PC-3 (cell line): ENCODE data around the gene TMEM97. TPM values are rescaled to one million over a fixed set of nuclear protein-coding genes. Genes with fewer than 3 reads are reported as not detected.
"Not testable (repeated sequence)": the region's sequence is repeated elsewhere in the genome, so short reads cannot be mapped to it uniquely, and the experiment has no call there.

ENCODE experiments used
- ATAC-seq: fragments of 200-7000 bp; cut with Tn5 transposase; 2 replicates; pipeline ENCODE4 v1.9.1; 2020; ENCODE audit warnings: mild to moderate bottlenecking, moderate library complexity
- BruUV-seq: library from RNA; stranded (reverse); fragments of 400-500 nt; replicated peaks from 2 replicates; lab custom pipeline; 2021; lab: Mats Ljungman, UMichigan
- CTCF ChIA-PET: fragments of 300-600 bp; sonication (Branson Sonifier 250); formaldehyde crosslinking; loops from one replicate; lab custom pipeline; 2022; ENCODE audit warnings: antibody characterized with exemption; lab: Charles Lee
- POLR2A ChIA-PET: fragments of 300-600 bp; sonication (Branson Sonifier 250); formaldehyde crosslinking; loops from one replicate; lab custom pipeline; 2022; ENCODE audit warnings: antibody characterized with exemption; ENCODE audit not compliant: unreplicated experiment; lab: Charles Lee
- DNase-seq: peaks from one replicate; pipeline ENCODE4 v3.0.0-alpha.2; 2015
- H2AFZ ChIP-seq: fragments of 300-600 bp; sonication (generic); 2 replicates; pipeline ENCODE4 v1.6.0; 2016; ENCODE audit warnings: antibody characterized with exemption, low read length
- H3F3A ChIP-seq: fragments of 300-600 bp; sonication (generic); one replicate; pipeline ENCODE4 v1.6.0; 2017; ENCODE audit warnings: antibody characterized with exemption, low read length, control low read depth, mild to moderate bottlenecking; ENCODE audit not compliant: unreplicated experiment
- H3K27ac ChIP-seq: fragments of 300-600 bp; sonication (generic); 2 replicates; pipeline ENCODE4 v1.5.1; 2016; ENCODE audit warnings: mild to moderate bottlenecking, low read length
- H3K27me3 ChIP-seq: fragments of 300-600 bp; sonication (generic); 2 replicates; pipeline ENCODE4 v1.6.1; 2016; ENCODE audit warnings: low read length, mixed read lengths
- H3K36me3 ChIP-seq: fragments of 300-600 bp; sonication (generic); 2 replicates; pipeline ENCODE4 v1.6.1; 2016; ENCODE audit warnings: low read depth, mixed run types, low read length, mixed read lengths
- H3K4me1 ChIP-seq: fragments of 300-600 bp; sonication (generic); 2 replicates; pipeline ENCODE4 v1.5.1; 2016; ENCODE audit warnings: low read length; ENCODE audit not compliant: insufficient read depth
- H3K4me2 ChIP-seq: fragments of 300-600 bp; sonication (generic); 2 replicates; pipeline ENCODE4 v1.6.0; 2016; ENCODE audit warnings: low read length
- H3K4me3 ChIP-seq: fragments of 300-600 bp; sonication (generic); 2 replicates; pipeline ENCODE4 v1.5.1; 2016; ENCODE audit warnings: mild to moderate bottlenecking, low read length, mixed read lengths
- H3K79me2 ChIP-seq: fragments of 300-600 bp; sonication (generic); 2 replicates; pipeline ENCODE4 v1.6.1; 2017; ENCODE audit warnings: low read length, mixed read lengths
- H3K9ac ChIP-seq: fragments of 300-600 bp; sonication (generic); 2 replicates; pipeline ENCODE4 v1.6.0; 2016; ENCODE audit warnings: mild to moderate bottlenecking, low read length
- H3K9me2 ChIP-seq: fragments of 300-600 bp; sonication (generic); replicated peaks from 2 replicates; pipeline ENCODE4 v1.6.1; 2016; ENCODE audit warnings: mixed run types, low read length, mixed read lengths
- H3K9me3 ChIP-seq: fragments of 300-600 bp; sonication (generic); 2 replicates; pipeline ENCODE4 v1.6.1; 2016; ENCODE audit warnings: low read length, mixed read lengths
- H4K20me1 ChIP-seq: fragments of 300-600 bp; sonication (generic); 2 replicates; pipeline ENCODE4 v1.6.1; 2016; ENCODE audit warnings: low read length, mixed read lengths
- CTCF ChIP-seq: fragments of 300-600 bp; sonication (generic); conservative IDR thresholded peaks from 2 replicates; pipeline ENCODE4 v1.5.1; 2017; ENCODE audit warnings: antibody characterized with exemption, low read depth, mild to moderate bottlenecking, low read length
- EZH2 ChIP-seq: fragments of 300-600 bp; sonication (generic); IDR thresholded peaks from one replicate; pipeline ENCODE4 v1.6.1; 2017; ENCODE audit warnings: antibody characterized with exemption, mild to moderate bottlenecking, low read length; ENCODE audit not compliant: unreplicated experiment
- EZH2phosphoT487 ChIP-seq: fragments of 300-600 bp; sonication (generic); IDR thresholded peaks from 2 replicates; pipeline ENCODE4 v1.6.1; 2018; ENCODE audit warnings: mild to moderate bottlenecking, antibody characterized with exemption, low read length, borderline replicate concordance
- intact Hi-C: fragments of 100-400 bp; cut with micrococcal nuclease; formaldehyde crosslinking; loops from 2 replicates; pipeline ENCODE4 v1.9.0; 2023
- total RNA-seq: library from RNA; depleted of rRNA; stranded (reverse); fragments of >200 nt; gene quantifications from 2 replicates; pipeline ENCODE4 v1.2.3, GENCODE V29; 2014

Gene TMEM97
- total RNA-seq, 1 experiment from 2014 or later, result 40.5 TPM

DNA sequence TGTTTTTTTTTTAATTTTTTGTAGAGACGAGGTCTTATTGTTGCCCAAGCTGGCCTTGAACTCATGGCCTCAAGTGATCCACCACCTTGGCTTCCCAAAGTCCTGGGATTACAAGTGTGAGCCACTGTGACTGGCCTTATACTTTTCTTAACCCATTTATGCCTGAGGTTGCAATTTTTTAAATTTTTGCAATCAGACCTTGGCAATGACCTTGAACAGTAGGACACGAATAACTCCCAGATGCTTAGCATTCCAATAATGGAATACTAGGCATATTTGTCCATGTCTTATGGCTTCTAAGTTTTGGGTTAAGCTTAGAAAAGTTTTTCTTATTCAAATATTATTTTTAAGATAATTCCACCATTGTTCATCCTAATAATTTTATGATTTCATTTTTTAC lies 28.3 kb upstream of the TMEM97 start:
- H3K79me2 ChIP-seq, result no peaks in the 10 kb centered on the region
- H3K9ac ChIP-seq, result no peak overlapping the region
- H4K20me1 ChIP-seq, result no peaks in the 10 kb centered on the region
- no TSS peak for BruUV-seq
- ChIA-PET CTCF (no interaction called here), POLR2A (no interaction called here)
- no peak overlapping the region for H3K27ac ChIP-seq
- H3K4me3 ChIP-seq, result no peak overlapping the region
- intact Hi-C loops, result no loop called here
- no peaks in the 10 kb centered on the region for H3F3A ChIP-seq
- no peak for DNase-seq
- H2AFZ ChIP-seq, result no peak overlapping the region
- TF ChIP-seq EZH2phosphoT487 (no peak), CTCF (no peak), EZH2 (no peak)
- H3K36me3 ChIP-seq, result no peaks in the 10 kb centered on the region
- no peaks in the 10 kb centered on the region for H3K9me3 ChIP-seq
- no peaks in the 10 kb centered on the region for H3K27me3 ChIP-seq
- no peak overlapping the region for H3K4me2 ChIP-seq
- no peaks in the 10 kb centered on the region for H3K4me1 ChIP-seq
- no peaks in the 10 kb centered on the region for H3K9me2 ChIP-seq
- no peak for ATAC-seq

GRCh38 chr17:28291780-28292330 lies 27.1 kb upstream of the TMEM97 start:
- ATAC-seq (no peak), DNase-seq (no peak)
- intact Hi-C loops, result no loop called here
- Histone ChIP-seq H3K9me2 (no peaks in the 10 kb centered on the region), H3K4me2 (no peak overlapping the region), H4K20me1 (no peaks in the 10 kb centered on the region), H3K4me1 (no peaks in the 10 kb centered on the region), H3K27me3 (no peaks in the 10 kb centered on the region), H3F3A (no peaks in the 10 kb centered on the region), H3K4me3 (no peak overlapping the region), H3K27ac (no peak overlapping the region), H3K79me2 (no peaks in the 10 kb centered on the region), H3K36me3 (no peaks in the 10 kb centered on the region), H3K9me3 (no peaks in the 10 kb centered on the region), H3K9ac (no peak overlapping the region), H2AFZ (no peak overlapping the region)
- ChIA-PET POLR2A (no interaction called here), CTCF (no interaction called here)
- TF ChIP-seq CTCF (no peak), EZH2phosphoT487 (no peak), EZH2 (no peak)
- BruUV-seq, result no TSS peak

DNA sequence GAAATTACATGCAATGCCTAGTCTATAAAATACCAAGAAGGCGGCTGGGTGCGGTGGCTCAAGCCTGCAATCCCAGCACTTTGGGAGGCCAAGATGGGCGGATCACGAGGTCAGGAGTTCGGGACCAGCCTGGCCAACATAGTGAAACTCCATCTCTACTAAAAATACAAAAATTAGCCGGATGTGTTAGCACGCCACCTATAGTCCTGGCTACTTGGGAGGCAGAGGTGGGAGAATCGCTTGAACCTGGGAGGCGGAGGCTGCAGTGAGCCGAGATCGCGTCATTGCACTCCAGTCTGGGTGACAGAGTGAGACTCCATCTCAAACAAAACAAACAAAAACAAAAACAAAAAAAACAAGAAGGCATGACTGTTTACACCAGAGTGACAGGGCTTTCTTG lies 26.1 kb upstream of the TMEM97 start:
- POLR2A ChIA-PET, H4K20me1 ChIP-seq, H3K4me2 ChIP-seq, DNase-seq, H3K36me3 ChIP-seq, H3K4me3 ChIP-seq, BruUV-seq, H3K79me2 ChIP-seq, H3K27ac ChIP-seq, H3K27me3 ChIP-seq, H3K4me1 ChIP-seq, ATAC-seq, H3K9ac ChIP-seq, H2AFZ ChIP-seq, H3K9me3 ChIP-seq, H3F3A ChIP-seq, H3K9me2 ChIP-seq, intact Hi-C loops: not testable (repeated sequence)
- CTCF ChIA-PET, result interaction anchor here (0.6 kb wide), 1 partner anchor 411 kb away, joined by 3 read pairs; no protein-coding TSS in a partner anchor
